ENCODE data around the gene SPATA9. TPM values are rescaled to one million over a fixed set of nuclear protein-coding genes. Genes with fewer than 3 reads are reported as not detected.

SPATA9 gene
- total RNA-seq, 1 donor from 2014 or later, result 1.7 TPM

- no peak for DNase-seq (ENCODE audit: low read depth)
Measured at GRCh38 chr5:95689680-95690079, 6.9 kb upstream of the SPATA9 start.

GRCh38 chr5:95686651-95687050 is 3.9 kb upstream of the SPATA9 start:
- DNase-seq (ENCODE audit: low read depth), result no peak

GRCh38 chr5:95684361-95684760 is 1.6 kb upstream of the SPATA9 start:
- DNase-seq (ENCODE audit: low read depth), result no peak

GRCh38 chr5:95673081-95673480 is 9.7 kb downstream of the SPATA9 start:
- no peak for DNase-seq (ENCODE audit: low read depth)

GRCh38 chr5:95672641-95673040 is 10.2 kb downstream of the SPATA9 start:
- DNase-seq (ENCODE audit: low read depth), result no peak

- DNase-seq (ENCODE audit: low read depth), result no peak
Measured at GRCh38 chr5:95671826-95672225, 11.0 kb downstream of the SPATA9 start.

- no peak for DNase-seq (ENCODE audit: low read depth)
Measured at GRCh38 chr5:95670568-95670967, 12.2 kb downstream of the SPATA9 start.

- no peak for DNase-seq (ENCODE audit: low read depth)
Measured at GRCh38 chr5:95669985-95670384, 12.8 kb downstream of the SPATA9 start.

GRCh38 chr5:95669540-95669939 is 13.3 kb downstream of the SPATA9 start:
- DNase-seq (ENCODE audit: low read depth), result peak; percentile 95

GRCh38 chr5:95668728-95669127 is 14.1 kb downstream of the SPATA9 start:
- no peak for DNase-seq (ENCODE audit: low read depth)

GRCh38 chr5:95668216-95668615 is 14.6 kb downstream of the SPATA9 start:
- no peak for DNase-seq (ENCODE audit: low read depth)

- DNase-seq (ENCODE audit: low read depth), result no peak
Measured at GRCh38 chr5:95667678-95668077, 15.1 kb downstream of the SPATA9 start.

GRCh38 chr5:95667061-95667618 is 15.7 kb downstream of the SPATA9 start:
- DNase-seq (ENCODE audit: low read depth), result no peak

GRCh38 chr5:95664204-95664786 is 18.5 kb downstream of the SPATA9 start:
- DNase-seq (ENCODE audit: low read depth), result peak; percentile 62

GRCh38 chr5:95662946-95663345 is 19.8 kb downstream of the SPATA9 start:
- DNase-seq (ENCODE audit: low read depth), result no peak

- DNase-seq (ENCODE audit: low read depth), result no peak
Measured at GRCh38 chr5:95660060-95660459, 22.7 kb downstream of the SPATA9 start.

- DNase-seq (ENCODE audit: low read depth), result no peak
Measured at GRCh38 chr5:95655575-95655974, 27.2 kb downstream of the SPATA9 start.

GRCh38 chr5:95654196-95654595 is 28.6 kb downstream of the SPATA9 start:
- DNase-seq (ENCODE audit: low read depth), result no peak

GRCh38 chr5:95652849-95653248 is 29.9 kb downstream of the SPATA9 start:
- DNase-seq (ENCODE audit: low read depth), result no peak

GRCh38 chr5:95649842-95650620 is 32.8 kb downstream of the SPATA9 start:
- DNase-seq (ENCODE audit: low read depth), result no peak

GRCh38 chr5:95649274-95649673 is 33.5 kb downstream of the SPATA9 start:
- DNase-seq (ENCODE audit: low read depth), result no peak
